K562 (cell line): ENCODE measurements around the gene LYSMD1. TPM values are rescaled to one million over a fixed set of nuclear protein-coding genes. Genes with fewer than 3 reads are reported as not detected.

Experiments
- BRCA1 ChIP-seq, 2 experiments: fragments of 450-650 bp in 1 of 2; sonication (generic) in 1 of 2; formaldehyde crosslinking in 1 of 2; IDR thresholded peaks; 2 replicates each; pipeline versions ENCODE4 v1.5.0 to v1.6.1; 2017 to 2020; ENCODE audit warnings: mild to moderate bottlenecking in 1 of 2, missing genetic modification reagents in 1 of 2
- FOSL1 ChIP-seq: fragments of 200-800 bp; sonication (Bioruptor generic); conservative IDR thresholded peaks from 2 replicates; pipeline ENCODE4 v1.6.1; 2016; ENCODE audit warnings: missing genetic modification characterization, missing compliant biosample characterization
- KLF10 ChIP-seq: fragments of 250-450 bp; sonication (Bioruptor Pico); IDR thresholded peaks from 2 replicates; pipeline ENCODE4 v1.6.1; 2021; ENCODE audit warnings: matching md5 sums
- MED1 ChIP-seq: sonication (generic); formaldehyde crosslinking; IDR thresholded peaks from 2 replicates; pipeline ENCODE4 v1.8.1; 2023; ENCODE audit warnings: missing genetic modification reagents, borderline replicate concordance
- NEUROD1 ChIP-seq: fragments of 150-350 bp; IDR thresholded peaks from 2 replicates; pipeline ENCODE4 v1.6.1; 2014; ENCODE audit warnings: borderline replicate concordance, low read length, low read depth; ENCODE audit not compliant: partially characterized antibody
- NFE2L1 ChIP-seq: fragments of 450-650 bp; IDR thresholded peaks from 2 replicates; pipeline ENCODE4 v1.6.1; 2016; ENCODE audit warnings: missing genetic modification characterization, low read depth, mild to moderate bottlenecking, missing compliant biosample characterization, moderate library complexity, borderline replicate concordance
- PHTF2 ChIP-seq: fragments of 250-450 bp; sonication (Bioruptor Pico); IDR thresholded peaks from 2 replicates; pipeline ENCODE4 v1.5.0; 2021; ENCODE audit warnings: mild to moderate bottlenecking
- RFX5 ChIP-seq: IDR thresholded peaks from 2 replicates; pipeline ENCODE4 v1.6.1; 2011; ENCODE audit warnings: low read depth, mild to moderate bottlenecking, improper control_type of control experiment, low read length
- RHOXF2B ChIP-seq: fragments of 250-450 bp; sonication (Bioruptor Pico); conservative IDR thresholded peaks from 2 replicates; pipeline ENCODE4 v1.5.1; 2021
- TARDBP ChIP-seq: fragments of 450-650 bp; IDR thresholded peaks from 2 replicates; pipeline ENCODE4 v1.6.1; 2016
- TCF7L2 ChIP-seq: fragments of 150-350 bp; IDR thresholded peaks from 2 replicates; pipeline ENCODE4 v1.6.1; 2016; ENCODE audit warnings: low read depth, mild to moderate bottlenecking, low read length, moderate library complexity
- ZC3H4 ChIP-seq: sonication (generic); formaldehyde crosslinking; IDR thresholded peaks from 2 replicates; pipeline ENCODE4 v1.9.0; 2021; ENCODE audit warnings: missing genetic modification reagents, borderline replicate concordance
- ZNF41 ChIP-seq: fragments of 250-450 bp; sonication (Bioruptor Pico); conservative IDR thresholded peaks from 2 replicates; pipeline ENCODE4 v1.4.0; 2020; ENCODE audit warnings: mild to moderate bottlenecking
- polyA plus RNA-seq, 8 experiments: library from polyadenylated mRNA; depleted of rRNA in 4 of 8; stranded (reverse) in 5 of 8; unstranded in 3 of 8; fragments of >200 nt; fragmentation: Nextera tagmentation in 2 of 8; fragmentation: Illumina TruSeq in 1 of 8; extraction: Ambion mirVana in 2 of 8; extraction: Trizol in 1 of 8; gene quantifications; 2 replicates each; pipeline versions ENCODE4 v1.2.1 to v1.2.3, GENCODE V29; 2011 to 2014; ENCODE audit warnings: inconsistent platforms in 1 of 8, missing spikeins in 1 of 8
- total RNA-seq, 7 experiments: library from RNA; depleted of rRNA in 6 of 7; stranded (reverse); fragments of >200 nt in 6 of 7; fragmentation: Illumina TruSeq in 2 of 7; extraction: Trizol in 2 of 7; gene quantifications; 2 replicates each; pipeline versions ENCODE4 v1.2.1 to v1.2.3, GENCODE V29; 2011 to 2021; ENCODE audit warnings: low replicate concordance in 1 of 7
- TF ChIP-seq, protein P1 (sequence below): fragments of 200-800 bp; sonication (Bioruptor generic); IDR thresholded peaks from 2 replicates; pipeline ENCODE4 v1.6.1; 2016; ENCODE audit warnings: missing genetic modification characterization, missing compliant biosample characterization
- TF ChIP-seq, protein P2 (sequence below): fragments of 250-450 bp; sonication (Bioruptor Pico); IDR thresholded peaks from 2 replicates; pipeline ENCODE4 v1.8.0; 2022; ENCODE audit warnings: inconsistent platforms, mild to moderate bottlenecking, moderate library complexity, borderline replicate concordance
- TF ChIP-seq, protein P3 (sequence below): sonication (generic); formaldehyde crosslinking; IDR thresholded peaks from 2 replicates; pipeline ENCODE4 v1.8.1; 2023; ENCODE audit warnings: mild to moderate bottlenecking, missing genetic modification reagents, moderate library complexity
- TF ChIP-seq, protein P4 (sequence below): fragments of 250-450 bp; sonication (Bioruptor Pico); IDR thresholded peaks from 2 replicates; pipeline ENCODE4 v1.5.0; 2020; ENCODE audit warnings: mild to moderate bottlenecking, borderline replicate concordance

The LYSMD1 gene
- total and polyA plus RNA-seq, 9 of the 15 experiments (the other 6 are each of a cell fraction or from before 2014, with no cell fraction given) = 2.2 to 9.4 (median 6.0) TPM

DNA sequence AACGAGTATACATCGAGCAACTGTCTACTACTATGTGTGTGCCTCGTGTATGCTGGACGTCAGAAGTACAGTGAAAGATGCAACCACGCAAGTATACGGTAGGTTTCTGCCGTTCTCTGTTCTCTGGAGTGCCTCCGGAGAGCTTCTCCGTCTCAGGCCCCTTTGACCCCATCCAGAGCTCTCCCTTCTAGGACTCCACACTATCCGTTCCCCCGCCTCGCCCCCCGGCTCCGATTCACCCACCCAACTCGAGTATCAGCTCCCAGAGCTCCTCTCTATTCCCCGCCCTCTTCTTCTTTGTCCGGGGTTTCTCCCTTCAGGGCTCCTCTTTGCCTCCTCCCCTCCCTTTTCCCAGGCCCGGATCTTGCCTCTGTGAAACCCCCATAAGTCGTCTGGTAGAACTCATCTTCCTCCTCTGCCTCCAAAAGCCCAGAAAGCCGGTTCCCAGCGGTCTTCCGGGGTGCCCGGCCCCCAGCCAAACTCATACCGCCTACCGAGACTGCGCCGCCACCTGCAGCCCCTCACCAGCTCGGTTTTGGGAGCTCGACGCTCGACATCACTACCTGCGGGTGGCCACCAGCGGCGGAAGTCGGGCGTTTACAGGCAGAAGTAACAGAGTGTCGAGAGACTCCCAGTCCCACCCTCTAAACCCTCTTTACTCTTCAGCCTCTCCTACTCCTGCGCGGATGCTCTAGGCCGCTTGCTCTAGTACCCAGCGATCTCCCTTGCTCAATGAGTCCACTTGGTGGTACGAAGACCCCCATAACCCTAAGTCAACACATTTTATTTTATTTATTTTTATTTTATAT lies 24.1 kb upstream of the LYSMD1 start, which contains the start of gene VPS72 (continued):
- TF ChIP-seq, protein P1, sequence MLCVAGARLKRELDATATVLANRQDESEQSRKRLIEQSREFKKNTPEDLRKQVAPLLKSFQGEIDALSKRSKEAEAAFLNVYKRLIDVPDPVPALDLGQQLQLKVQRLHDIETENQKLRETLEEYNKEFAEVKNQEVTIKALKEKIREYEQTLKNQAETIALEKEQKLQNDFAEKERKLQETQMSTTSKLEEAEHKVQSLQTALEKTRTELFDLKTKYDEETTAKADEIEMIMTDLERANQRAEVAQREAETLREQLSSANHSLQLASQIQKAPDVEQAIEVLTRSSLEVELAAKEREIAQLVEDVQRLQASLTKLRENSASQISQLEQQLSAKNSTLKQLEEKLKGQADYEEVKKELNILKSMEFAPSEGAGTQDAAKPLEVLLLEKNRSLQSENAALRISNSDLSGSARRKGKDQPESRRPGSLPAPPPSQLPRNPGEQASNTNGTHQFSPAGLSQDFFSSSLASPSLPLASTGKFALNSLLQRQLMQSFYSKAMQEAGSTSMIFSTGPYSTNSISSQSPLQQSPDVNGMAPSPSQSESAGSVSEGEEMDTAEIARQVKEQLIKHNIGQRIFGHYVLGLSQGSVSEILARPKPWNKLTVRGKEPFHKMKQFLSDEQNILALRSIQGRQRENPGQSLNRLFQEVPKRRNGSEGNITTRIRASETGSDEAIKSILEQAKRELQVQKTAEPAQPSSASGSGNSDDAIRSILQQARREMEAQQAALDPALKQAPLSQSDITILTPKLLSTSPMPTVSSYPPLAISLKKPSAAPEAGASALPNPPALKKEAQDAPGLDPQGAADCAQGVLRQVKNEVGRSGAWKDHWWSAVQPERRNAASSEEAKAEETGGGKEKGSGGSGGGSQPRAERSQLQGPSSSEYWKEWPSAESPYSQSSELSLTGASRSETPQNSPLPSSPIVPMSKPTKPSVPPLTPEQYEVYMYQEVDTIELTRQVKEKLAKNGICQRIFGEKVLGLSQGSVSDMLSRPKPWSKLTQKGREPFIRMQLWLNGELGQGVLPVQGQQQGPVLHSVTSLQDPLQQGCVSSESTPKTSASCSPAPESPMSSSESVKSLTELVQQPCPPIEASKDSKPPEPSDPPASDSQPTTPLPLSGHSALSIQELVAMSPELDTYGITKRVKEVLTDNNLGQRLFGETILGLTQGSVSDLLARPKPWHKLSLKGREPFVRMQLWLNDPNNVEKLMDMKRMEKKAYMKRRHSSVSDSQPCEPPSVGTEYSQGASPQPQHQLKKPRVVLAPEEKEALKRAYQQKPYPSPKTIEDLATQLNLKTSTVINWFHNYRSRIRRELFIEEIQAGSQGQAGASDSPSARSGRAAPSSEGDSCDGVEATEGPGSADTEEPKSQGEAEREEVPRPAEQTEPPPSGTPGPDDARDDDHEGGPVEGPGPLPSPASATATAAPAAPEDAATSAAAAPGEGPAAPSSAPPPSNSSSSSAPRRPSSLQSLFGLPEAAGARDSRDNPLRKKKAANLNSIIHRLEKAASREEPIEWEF (CRISPR knock-in tag) = no peak
- no peak for TF ChIP-seq ZC3H4 (CRISPR knock-in tag)
- TF ChIP-seq TARDBP = no peak
- TF ChIP-seq RFX5 = no peak
- no peak for TF ChIP-seq MED1 (CRISPR knock-in tag)
- TF ChIP-seq, protein P2, sequence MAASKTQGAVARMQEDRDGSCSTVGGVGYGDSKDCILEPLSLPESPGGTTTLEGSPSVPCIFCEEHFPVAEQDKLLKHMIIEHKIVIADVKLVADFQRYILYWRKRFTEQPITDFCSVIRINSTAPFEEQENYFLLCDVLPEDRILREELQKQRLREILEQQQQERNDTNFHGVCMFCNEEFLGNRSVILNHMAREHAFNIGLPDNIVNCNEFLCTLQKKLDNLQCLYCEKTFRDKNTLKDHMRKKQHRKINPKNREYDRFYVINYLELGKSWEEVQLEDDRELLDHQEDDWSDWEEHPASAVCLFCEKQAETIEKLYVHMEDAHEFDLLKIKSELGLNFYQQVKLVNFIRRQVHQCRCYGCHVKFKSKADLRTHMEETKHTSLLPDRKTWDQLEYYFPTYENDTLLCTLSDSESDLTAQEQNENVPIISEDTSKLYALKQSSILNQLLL (CRISPR knock-in tag) = no peak
- TF ChIP-seq NFE2L1 (tag) = no peak
- no peak for TF ChIP-seq ZNF41 (CRISPR knock-in tag)
- no peak for TF ChIP-seq RHOXF2B (CRISPR knock-in tag)
- TF ChIP-seq PHTF2 (CRISPR knock-in tag) = no peak
- no peak for TF ChIP-seq KLF10 (CRISPR knock-in tag)
- TF ChIP-seq, protein P3, sequence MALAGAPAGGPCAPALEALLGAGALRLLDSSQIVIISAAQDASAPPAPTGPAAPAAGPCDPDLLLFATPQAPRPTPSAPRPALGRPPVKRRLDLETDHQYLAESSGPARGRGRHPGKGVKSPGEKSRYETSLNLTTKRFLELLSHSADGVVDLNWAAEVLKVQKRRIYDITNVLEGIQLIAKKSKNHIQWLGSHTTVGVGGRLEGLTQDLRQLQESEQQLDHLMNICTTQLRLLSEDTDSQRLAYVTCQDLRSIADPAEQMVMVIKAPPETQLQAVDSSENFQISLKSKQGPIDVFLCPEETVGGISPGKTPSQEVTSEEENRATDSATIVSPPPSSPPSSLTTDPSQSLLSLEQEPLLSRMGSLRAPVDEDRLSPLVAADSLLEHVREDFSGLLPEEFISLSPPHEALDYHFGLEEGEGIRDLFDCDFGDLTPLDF = no peak
- 0 out of 2 replicates have a peak, but pooled peaks have one; percentile 33 for TF ChIP-seq TCF7L2
- no peak for TF ChIP-seq FOSL1 (tag)
- TF ChIP-seq, protein P4, sequence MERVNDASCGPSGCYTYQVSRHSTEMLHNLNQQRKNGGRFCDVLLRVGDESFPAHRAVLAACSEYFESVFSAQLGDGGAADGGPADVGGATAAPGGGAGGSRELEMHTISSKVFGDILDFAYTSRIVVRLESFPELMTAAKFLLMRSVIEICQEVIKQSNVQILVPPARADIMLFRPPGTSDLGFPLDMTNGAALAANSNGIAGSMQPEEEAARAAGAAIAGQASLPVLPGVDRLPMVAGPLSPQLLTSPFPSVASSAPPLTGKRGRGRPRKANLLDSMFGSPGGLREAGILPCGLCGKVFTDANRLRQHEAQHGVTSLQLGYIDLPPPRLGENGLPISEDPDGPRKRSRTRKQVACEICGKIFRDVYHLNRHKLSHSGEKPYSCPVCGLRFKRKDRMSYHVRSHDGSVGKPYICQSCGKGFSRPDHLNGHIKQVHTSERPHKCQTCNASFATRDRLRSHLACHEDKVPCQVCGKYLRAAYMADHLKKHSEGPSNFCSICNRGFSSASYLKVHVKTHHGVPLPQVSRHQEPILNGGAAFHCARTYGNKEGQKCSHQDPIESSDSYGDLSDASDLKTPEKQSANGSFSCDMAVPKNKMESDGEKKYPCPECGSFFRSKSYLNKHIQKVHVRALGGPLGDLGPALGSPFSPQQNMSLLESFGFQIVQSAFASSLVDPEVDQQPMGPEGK (CRISPR knock-in tag) = no peak
- TF ChIP-seq NEUROD1 = peak; percentile 85
- TF ChIP-seq BRCA1 (IDR thresholded peaks at IDR 0.05) = no peak
- no peak for TF ChIP-seq BRCA1 (CRISPR knock-in tag; IDR thresholded peaks at IDR 0.05)
